B cell (primary cell): ENCODE results near the gene LNP1. TPM values are rescaled to one million over a fixed set of nuclear protein-coding genes. Genes with fewer than 3 reads are reported as not detected.

ENCODE experiments used
- ATAC-seq: fragments of 200-7000 bp; cut with Tn5 transposase; one replicate; pipeline ENCODE4 v1.10.0; 2021; ENCODE audit warnings: low read depth, mild to moderate bottlenecking, moderate number of reproducible peaks, moderate library complexity
- CTCF ChIA-PET: fragments of 350-600 bp; sonication (Branson Sonifier 250); formaldehyde crosslinking; loops from one replicate; lab custom pipeline; 2021; ENCODE audit warnings: antibody characterized with exemption, inconsistent platforms; lab: Charles Lee
- POLR2A ChIA-PET: fragments of 350-600 bp; sonication (Branson Sonifier 250); formaldehyde crosslinking; loops from one replicate; lab custom pipeline; 2021; ENCODE audit warnings: antibody characterized with exemption; lab: Charles Lee
- DNase-seq: peaks from one replicate; pipeline ENCODE4 v3.0.0; 2013
- H2AFZ ChIP-seq: 2 replicates; pipeline ENCODE4 v1.6.1; 2012; ENCODE audit warnings: mild to moderate bottlenecking, low read depth, low read length; ENCODE audit not compliant: insufficient read depth, poor library complexity, severe bottlenecking
- H3K27ac ChIP-seq, 2 donors: 1 replicate in 1 of 2; 2 replicates in 1 of 2; pipeline ENCODE4 v1.5.1; 2012 to 2013; ENCODE audit warnings: low read length in 2 of 2, mild to moderate bottlenecking in 2 of 2, moderate library complexity in 1 of 2
- H3K27me3 ChIP-seq, 4 experiments: fragments of 200-600 bp in 1 of 4; sonication (generic) in 1 of 4; replicated peaks in 1 of 4; 1 replicate in 2 of 4; 2 replicates in 2 of 4; pipeline versions ENCODE4 v1.6.1 to v1.7.0; 2013 to 2016; ENCODE audit warnings: low read length in 3 of 4, mild to moderate bottlenecking in 2 of 4, mixed read lengths in 1 of 4, moderate library complexity in 1 of 4; ENCODE audit not compliant: insufficient read depth in 4 of 4, control insufficient read depth in 3 of 4; ENCODE audit errors: control extremely low read depth in 1 of 4
- H3K36me3 ChIP-seq, 2 experiments: replicated peaks in 1 of 2; 1 replicate in 1 of 2; 2 replicates in 1 of 2; pipeline versions ENCODE4 v1.6.1 to v1.7.1; 2013; ENCODE audit warnings: low read length in 1 of 2; ENCODE audit not compliant: insufficient read depth in 2 of 2, control insufficient read depth in 1 of 2; ENCODE audit errors: control extremely low read depth in 1 of 2, extremely low read depth in 1 of 2
- H3K4me1 ChIP-seq, 2 donors: fragments of 200-600 bp in 1 of 2; sonication (generic) in 1 of 2; 1 replicate in 1 of 2; 2 replicates in 1 of 2; pipeline versions ENCODE4 v1.5.1 to v1.6.1; 2013 to 2017; ENCODE audit warnings: low read length in 2 of 2; ENCODE audit not compliant: control insufficient read depth in 2 of 2, insufficient read depth in 2 of 2
- H3K4me2 ChIP-seq: replicated peaks from 2 replicates; pipeline ENCODE3; 2012; ENCODE audit warnings: mild to moderate bottlenecking, low read depth, low read length; ENCODE audit not compliant: poor library complexity, severe bottlenecking
- H3K4me3 ChIP-seq, 5 experiments: fragments of 200-600 bp in 1 of 5; sonication (generic) in 1 of 5; 1 replicate in 3 of 5; 2 replicates in 2 of 5; pipeline versions ENCODE4 v1.5.1 to v1.7.0; 2011 to 2016; ENCODE audit warnings: low read length in 4 of 5, mild to moderate bottlenecking in 4 of 5, low read depth in 2 of 5, control low read depth in 1 of 5, moderate library complexity in 1 of 5; ENCODE audit not compliant: insufficient read depth in 1 of 5; ENCODE audit errors: control extremely low read depth in 1 of 5, extremely low read depth in 1 of 5
- H3K79me2 ChIP-seq: fragments of 200-600 bp; sonication (generic); one replicate; pipeline ENCODE4 v1.6.0; 2016; ENCODE audit warnings: low read length; ENCODE audit not compliant: control insufficient read depth, insufficient read depth
- H3K9ac ChIP-seq: fragments of 200-600 bp; sonication (generic); 2 replicates; pipeline ENCODE4 v1.6.1; 2017; ENCODE audit warnings: mild to moderate bottlenecking, low read length, moderate library complexity
- H3K9me3 ChIP-seq, 3 donors: one replicate each; pipeline versions ENCODE4 v1.6.1 to v1.7.1; 2013; ENCODE audit warnings: low read length in 2 of 3; ENCODE audit not compliant: control insufficient read depth in 2 of 3, insufficient read depth in 1 of 3; ENCODE audit errors: control extremely low read depth in 1 of 3
- H4K20me1 ChIP-seq: 2 replicates; pipeline ENCODE4 v1.6.0; 2012; ENCODE audit warnings: mild to moderate bottlenecking, low read length; ENCODE audit not compliant: insufficient read depth, control insufficient read depth, poor library complexity, severe bottlenecking
- H3K27ac Mint-ChIP-seq: one replicate; pipeline ENCODE4 v1.8.0; 2021; ENCODE audit warnings: mixed read lengths
- H3K27me3 Mint-ChIP-seq: one replicate; pipeline ENCODE4 v1.8.0; 2021; ENCODE audit warnings: mixed read lengths
- H3K4me1 Mint-ChIP-seq: one replicate; pipeline ENCODE4 v1.8.0; 2021; ENCODE audit warnings: mixed read lengths
- H3K4me3 Mint-ChIP-seq: one replicate; pipeline ENCODE4 v1.8.0; 2021; ENCODE audit warnings: mixed read lengths
- H3K9me3 Mint-ChIP-seq: one replicate; pipeline ENCODE4 v1.8.0; 2022; ENCODE audit warnings: mixed read lengths; ENCODE audit not compliant: insufficient read depth
- CTCF ChIP-seq: fragments of 200-600 bp; IDR thresholded peaks from one replicate; pipeline ENCODE4 v1.8.0; 2022; ENCODE audit warnings: antibody characterized with exemption, mild to moderate bottlenecking
- EZH2 ChIP-seq: IDR thresholded peaks from 2 replicates; pipeline ENCODE4 v1.6.1; 2012; ENCODE audit warnings: borderline replicate concordance, low read depth, mild to moderate bottlenecking, moderate library complexity, low read length; ENCODE audit not compliant: insufficient read depth, poor library complexity, severe bottlenecking
- WGBS: methylation state at CpG from one replicate; pipeline ENCODE4 v1.1.5; 2013; ENCODE audit warnings: missing lambda C conversion rate; ENCODE audit not compliant: insufficient coverage; 5-methylcytosine and 5-hydroxymethylcytosine counted together
- intact Hi-C: fragments of 100-400 bp; cut with micrococcal nuclease; formaldehyde crosslinking; loops from one replicate; pipeline ENCODE4 v1.10.0; 2022
- polyA plus RNA-seq: library from polyadenylated mRNA; depleted of rRNA; stranded (reverse); fragments of >200 nt; gene quantifications from 2 replicates; pipeline ENCODE4 v1.2.3, GENCODE V29; 2012
- total RNA-seq, 2 donors: library from RNA; stranded (reverse); fragments of 120-200 nt in 1 of 2; gene quantifications; 1 replicate in 1 of 2; 2 replicates in 1 of 2; pipeline versions ENCODE4 v1.2.3 to v1.2.4, GENCODE V29; 2013 to 2022

The LNP1 gene
- total and polyA plus RNA-seq, 2 donors (not counting 1 experiment from before 2014, with no cell fraction given) = 0.39 to 1.9 TPM

- TF ChIP-seq CTCF = no peak
- TF ChIP-seq EZH2 = no peak
- intact Hi-C loops = no loop called here
- H3K79me2 ChIP-seq = no peaks in the 10 kb centered on the region
- no peak overlapping the region for H2AFZ ChIP-seq
- ChIA-PET POLR2A (no interaction called here), CTCF (no interaction called here)
- no peak overlapping the region for H3K9ac ChIP-seq
- H3K4me3 ChIP-seq = no peak overlapping the region
- Mint-ChIP-seq H3K4me1 (no peaks in the 10 kb centered on the region), H3K27ac (no peak overlapping the region), H3K27me3 (no peaks in the 10 kb centered on the region), H3K4me3 (no peak overlapping the region), H3K9me3 (no peaks in the 10 kb centered on the region)
- H3K27ac ChIP-seq = no peak overlapping the region
- ATAC-seq = no peak
- no peaks in the 10 kb centered on the region for H3K4me1 ChIP-seq
- no peak overlapping the region for H3K4me2 ChIP-seq
- no peaks in the 10 kb centered on the region for H4K20me1 ChIP-seq
- no peaks in the 10 kb centered on the region for H3K27me3 ChIP-seq
- no peak for DNase-seq
- 100% methylated on average over 1 of the region's 4 CpGs for WGBS
- H3K36me3 ChIP-seq = no peaks in the 10 kb centered on the region
- no peaks in the 10 kb centered on the region for H3K9me3 ChIP-seq
These were observed 53.3 kb downstream of the LNP1 start for GRCh38 chr3:100454677-100455076.

- POLR2A ChIA-PET = no interaction called here
- intact Hi-C loops = no loop called here
- Histone ChIP-seq H4K20me1 (no peaks in the 10 kb centered on the region), H3K27ac (no peak overlapping the region), H2AFZ (no peak overlapping the region), H3K9me3 (no peaks in the 10 kb centered on the region), H3K4me2 (no peak overlapping the region), H3K27me3 (no peaks in the 10 kb centered on the region), H3K4me3 (no peak overlapping the region), H3K9ac (no peak overlapping the region), H3K4me1 (no peaks in the 10 kb centered on the region), H3K36me3 (no peaks in the 10 kb centered on the region), H3K79me2 (no peaks in the 10 kb centered on the region)
- CTCF ChIA-PET = no interaction called here
- DNase-seq = no peak
- no peak overlapping the region for H3K27ac Mint-ChIP-seq
- TF ChIP-seq EZH2 = no peak
- no peak for TF ChIP-seq CTCF
- no peaks in the 10 kb centered on the region for H3K9me3 Mint-ChIP-seq
- no peak overlapping the region for H3K4me3 Mint-ChIP-seq
- no peaks in the 10 kb centered on the region for H3K27me3 Mint-ChIP-seq
- H3K4me1 Mint-ChIP-seq = no peaks in the 10 kb centered on the region
- ATAC-seq = no peak
- WGBS = 71% methylated on average over 1 of the region's 2 CpGs
These were observed 54.7 kb downstream of the LNP1 start for GRCh38 chr3:100455841-100456550.
